ENCODE measurements around the gene SLC22A23.

The SLC22A23 gene

DNA sequence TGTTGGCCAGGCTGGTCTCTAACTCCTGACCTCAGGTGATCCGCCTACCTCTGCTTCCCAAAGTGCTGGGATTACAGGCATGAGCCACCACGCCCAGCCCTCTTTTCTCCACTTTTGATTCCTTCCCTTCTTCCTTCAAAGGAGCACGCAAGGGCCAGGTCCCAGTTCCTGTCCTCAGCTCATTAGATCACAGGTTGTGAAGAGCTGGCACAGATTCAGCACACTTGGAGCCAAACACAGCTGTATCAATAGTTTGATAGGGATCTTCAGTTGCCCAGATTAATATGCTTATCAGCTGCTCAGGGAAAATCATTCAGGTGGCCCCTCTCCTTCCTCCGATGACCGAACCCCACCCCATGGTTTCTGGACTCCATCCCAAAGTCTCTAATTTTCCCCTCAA is 14.4 kb upstream of the SLC22A23 start:
- DNase-seq (ENCODE audit: low read depth) = no peak

DNA sequence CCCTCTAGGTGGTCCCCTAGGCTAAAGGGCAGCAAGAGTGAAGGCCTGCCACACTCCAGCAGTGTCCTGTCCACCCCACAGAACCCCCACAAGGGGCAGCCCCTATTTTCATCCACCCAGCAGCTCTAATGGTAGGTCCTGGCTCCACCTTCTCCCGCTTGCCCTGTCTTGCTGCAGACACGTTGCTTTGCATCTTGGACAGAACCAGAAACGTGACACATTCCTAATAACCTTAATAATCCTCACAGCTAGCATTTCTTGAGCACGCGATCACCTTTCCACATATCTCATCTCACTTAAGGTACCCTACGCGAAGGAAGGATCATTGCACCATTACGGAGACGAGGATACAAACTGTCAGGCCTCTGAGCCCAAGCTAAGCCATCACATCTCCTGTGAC is 11.7 kb upstream of the SLC22A23 start:
- no peak for DNase-seq (ENCODE audit: low read depth)

DNA sequence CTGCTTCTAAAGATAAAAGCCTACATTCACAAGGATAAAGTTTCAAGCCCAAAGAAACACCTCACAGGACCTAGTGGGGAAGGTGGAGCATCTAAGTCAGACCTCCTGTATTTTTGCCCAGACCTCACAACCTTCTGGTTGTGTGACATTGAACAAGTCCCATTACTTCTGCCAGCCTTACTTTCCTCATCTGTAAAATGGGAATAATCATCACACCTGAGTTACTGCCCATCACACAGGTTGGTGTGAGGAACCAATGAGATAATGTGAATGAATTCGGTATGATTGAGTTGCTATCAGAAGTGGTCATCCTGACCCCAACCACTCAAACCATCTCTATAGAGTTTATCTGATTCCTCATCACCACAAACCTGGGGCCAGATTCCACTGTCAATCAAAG is 11.1 kb upstream of the SLC22A23 start:
- no peak for DNase-seq (ENCODE audit: low read depth)

DNA sequence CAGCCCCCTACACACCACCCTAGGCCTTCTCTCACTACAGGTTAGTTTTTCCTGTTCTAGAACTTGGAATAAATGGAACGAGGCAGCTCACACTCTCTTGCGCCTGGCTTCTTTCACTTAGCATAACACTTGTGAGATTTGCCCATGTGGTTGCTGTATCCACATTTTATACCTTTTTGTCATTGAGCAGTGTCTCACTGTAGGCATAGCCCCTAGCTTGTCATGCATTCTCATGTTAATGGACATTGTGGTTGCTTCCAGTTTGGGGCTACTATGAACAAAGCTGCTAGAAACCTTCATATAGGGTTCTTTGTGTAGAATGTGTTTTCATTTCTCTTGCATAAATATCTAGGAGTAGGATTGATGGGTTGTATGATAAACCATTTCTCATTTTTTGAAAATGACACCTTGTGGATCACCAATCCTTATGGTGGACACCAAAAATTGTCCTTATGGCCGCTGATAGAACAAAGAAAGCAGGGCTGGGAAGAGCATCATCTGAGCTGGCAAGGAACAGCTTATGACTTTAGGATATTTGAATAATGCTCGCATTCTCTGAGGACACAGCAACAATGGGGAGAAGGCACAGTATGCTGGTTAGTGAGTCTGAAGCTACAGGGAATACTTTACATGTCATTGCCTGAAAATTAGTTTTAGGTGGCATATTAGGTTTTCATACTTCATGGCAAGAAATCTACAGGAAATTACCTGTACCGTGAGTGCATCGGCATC is 9.8 kb upstream of the SLC22A23 start:
- DNase-seq (ENCODE audit: low read depth) = no peak

- no peak for DNase-seq (ENCODE audit: low read depth)
These were observed 3.4 kb upstream of the SLC22A23 start for GRCh38 chr6:3460253-3460652.

- no peak for DNase-seq (ENCODE audit: low read depth)
These were observed 2.0 kb upstream of the SLC22A23 start for GRCh38 chr6:3458706-3459421.

DNA sequence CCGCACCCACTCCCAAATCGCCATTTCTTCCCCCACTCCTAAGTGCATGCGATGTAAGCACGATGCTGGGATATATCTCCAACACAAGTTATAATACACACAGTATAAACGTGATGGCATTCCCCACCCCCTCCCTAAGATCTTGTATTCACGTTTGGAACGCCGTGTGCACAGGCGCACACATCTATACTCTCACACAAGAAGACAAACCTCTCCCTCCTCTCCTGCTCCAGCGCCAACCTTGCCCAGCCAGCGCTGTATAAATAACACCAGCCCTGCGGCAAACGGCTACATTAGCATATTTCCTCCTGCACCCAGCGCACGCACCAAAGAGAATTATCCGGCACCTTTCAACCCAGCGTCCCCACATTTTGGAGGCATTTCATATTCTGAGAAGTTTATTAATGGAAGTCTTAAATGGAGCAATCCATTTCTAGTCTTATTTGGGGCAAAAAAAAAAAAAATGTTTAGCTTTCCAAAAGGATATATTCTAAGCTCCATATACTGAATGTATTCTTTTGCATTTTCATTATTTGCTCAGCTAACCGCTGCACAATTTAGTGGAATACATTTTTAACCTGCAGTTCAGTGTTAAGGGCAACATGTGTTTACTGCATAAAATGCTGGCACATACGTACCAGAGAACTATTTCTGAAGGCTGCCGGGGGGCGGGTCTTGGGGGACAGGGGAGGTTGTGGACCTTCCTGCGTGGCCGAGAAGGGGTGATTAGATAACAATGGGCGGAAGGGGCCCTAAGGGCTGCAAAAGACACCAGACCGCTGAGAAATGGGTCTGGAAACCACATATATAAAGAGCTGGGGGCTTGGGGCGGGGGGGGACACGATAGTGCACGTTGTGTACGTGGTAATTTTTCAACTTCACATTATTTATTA is 1.1 kb upstream of the SLC22A23 start:
- DNase-seq (ENCODE audit: low read depth) = no peak

DNA sequence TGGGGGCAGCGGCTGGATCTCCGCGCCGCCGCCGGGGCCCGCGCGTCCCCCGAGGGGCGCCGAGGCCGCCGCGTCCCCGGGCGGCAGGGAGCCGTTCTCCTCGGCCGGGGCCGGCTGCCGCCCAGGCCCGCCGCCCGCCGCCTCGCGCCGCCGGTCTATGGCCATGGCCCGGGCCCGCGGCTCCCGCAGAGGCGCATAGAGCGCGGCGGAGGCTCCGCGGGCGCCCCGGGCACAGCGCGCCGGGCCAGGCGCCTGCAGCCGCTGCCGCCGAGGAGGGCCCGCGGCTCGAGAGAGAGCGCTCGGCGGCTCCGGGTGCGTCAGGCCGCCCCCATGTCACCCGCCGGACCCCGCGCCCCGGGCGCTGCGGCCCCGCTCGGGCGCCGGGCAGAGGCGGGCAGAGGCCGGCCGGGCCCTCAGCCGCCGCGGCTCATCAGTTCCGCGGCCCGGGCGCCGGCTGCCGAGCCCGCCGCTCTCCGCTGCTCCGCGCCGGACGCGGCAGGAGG is 404 bp downstream of the SLC22A23 start:
- no peak for DNase-seq (ENCODE audit: low read depth)

- no peak for DNase-seq (ENCODE audit: low read depth)
These were observed 1.1 kb downstream of the SLC22A23 start for GRCh38 chr6:3455569-3456394.

GRCh38 chr6:3455147-3455568 is 1.7 kb downstream of the SLC22A23 start:
- DNase-seq (ENCODE audit: low read depth) = no peak

GRCh38 chr6:3454273-3455010 is 2.4 kb downstream of the SLC22A23 start:
- DNase-seq (ENCODE audit: low read depth) = no peak

DNA sequence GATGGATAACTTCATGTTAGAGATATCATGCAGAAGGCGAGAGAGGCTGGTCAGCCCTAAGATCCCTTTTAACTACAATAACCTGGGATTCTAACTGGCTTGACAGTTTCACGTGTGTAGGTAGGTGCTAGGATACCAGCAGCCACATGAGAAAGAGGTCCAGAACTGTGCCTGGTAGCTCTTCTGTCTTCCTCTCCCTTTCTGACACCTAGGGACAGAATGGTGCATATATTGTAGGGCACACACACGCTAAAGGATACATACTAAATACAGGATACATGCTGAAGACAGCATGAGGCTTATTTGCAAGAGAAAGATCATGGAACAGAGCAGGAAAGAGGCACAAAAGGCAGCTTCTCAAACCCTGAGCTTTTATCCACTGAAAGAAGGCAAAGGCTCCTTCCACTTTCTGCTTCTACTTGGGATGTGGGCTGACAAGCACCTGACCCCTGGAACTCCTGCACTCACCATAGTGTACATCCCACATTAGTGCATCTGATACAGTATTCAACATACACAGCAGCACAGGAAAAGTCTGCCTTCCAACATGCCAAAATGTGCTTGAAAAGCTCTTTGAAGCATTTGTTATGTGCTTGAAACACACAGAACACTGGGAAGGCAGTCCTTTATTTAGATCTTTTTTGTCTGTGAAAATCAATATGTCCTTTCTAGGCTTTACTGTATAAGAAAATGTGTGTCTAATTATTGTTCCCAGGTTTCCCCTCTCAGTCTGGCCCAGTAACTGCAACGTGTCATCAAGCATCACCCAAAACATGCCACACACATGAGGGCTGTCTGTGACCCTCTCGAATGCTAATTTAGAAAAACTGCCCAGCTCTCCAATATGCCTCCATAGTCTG is 3.2 kb downstream of the SLC22A23 start:
- no peak for DNase-seq (ENCODE audit: low read depth)

- no peak for DNase-seq (ENCODE audit: low read depth)
These were observed 5.4 kb downstream of the SLC22A23 start for GRCh38 chr6:3451498-3451897.

DNA sequence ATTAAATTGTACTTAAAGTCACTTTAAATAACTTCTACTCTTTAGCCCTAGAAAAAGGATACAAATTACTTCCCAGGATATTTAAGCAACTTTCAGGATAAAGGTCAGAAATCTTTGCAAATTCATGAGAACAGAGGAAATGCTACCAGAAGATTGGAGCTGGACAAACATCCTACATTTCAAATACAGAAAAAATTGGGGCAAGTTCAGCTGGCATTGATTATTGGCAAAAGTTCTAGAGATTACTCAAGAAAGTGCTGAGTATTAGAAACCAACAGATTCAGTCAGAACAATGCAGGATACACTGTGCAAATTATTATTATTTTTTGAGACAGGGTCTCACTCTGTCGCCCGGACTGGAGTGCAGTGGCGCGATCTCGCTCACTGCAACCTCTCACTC is 6.0 kb downstream of the SLC22A23 start:
- DNase-seq (ENCODE audit: low read depth) = no peak

- no peak for DNase-seq (ENCODE audit: low read depth)
These were observed 7.0 kb downstream of the SLC22A23 start for GRCh38 chr6:3449750-3450305.

DNA sequence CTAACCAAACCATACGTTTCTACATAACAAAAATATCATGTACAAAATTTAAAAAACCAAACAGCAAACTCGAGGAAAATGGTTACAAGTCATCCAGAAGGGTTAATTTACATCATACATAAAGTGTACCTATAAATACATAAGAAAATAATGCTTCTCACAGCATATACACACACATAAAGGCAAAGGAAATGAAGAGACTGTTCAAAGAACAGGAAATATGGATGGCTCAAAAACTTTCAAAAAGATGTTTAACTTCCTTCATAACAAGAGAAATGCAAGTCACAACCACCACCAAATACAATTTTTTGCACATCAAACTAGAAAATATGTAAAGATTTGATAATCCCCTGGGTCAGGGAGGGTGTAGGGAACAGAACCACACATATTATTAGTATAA is 7.5 kb downstream of the SLC22A23 start:
- DNase-seq (ENCODE audit: low read depth) = no peak

GRCh38 chr6:3447005-3447404 is 9.8 kb downstream of the SLC22A23 start:
- DNase-seq (ENCODE audit: low read depth) = no peak

DNA sequence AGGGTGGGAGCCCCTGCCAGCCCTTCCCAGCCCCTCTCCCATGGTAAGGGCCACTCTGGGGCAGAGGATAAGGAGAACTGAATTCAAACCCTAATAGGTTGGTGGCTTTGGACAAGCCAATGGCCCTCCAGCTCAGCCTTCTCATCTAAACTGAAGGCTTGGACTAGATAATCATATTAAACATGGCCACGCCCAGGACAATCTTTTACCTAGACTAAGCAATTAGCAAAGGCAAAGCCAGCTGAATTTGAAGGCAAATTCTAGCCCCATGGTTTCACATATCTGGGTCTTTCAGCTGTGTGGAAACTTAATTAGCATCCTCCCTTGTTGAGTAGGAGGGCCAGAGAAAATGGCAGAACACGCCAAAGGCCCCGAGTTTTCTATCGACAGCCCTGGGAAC is 10.7 kb downstream of the SLC22A23 start:
- no peak for DNase-seq (ENCODE audit: low read depth)

DNA sequence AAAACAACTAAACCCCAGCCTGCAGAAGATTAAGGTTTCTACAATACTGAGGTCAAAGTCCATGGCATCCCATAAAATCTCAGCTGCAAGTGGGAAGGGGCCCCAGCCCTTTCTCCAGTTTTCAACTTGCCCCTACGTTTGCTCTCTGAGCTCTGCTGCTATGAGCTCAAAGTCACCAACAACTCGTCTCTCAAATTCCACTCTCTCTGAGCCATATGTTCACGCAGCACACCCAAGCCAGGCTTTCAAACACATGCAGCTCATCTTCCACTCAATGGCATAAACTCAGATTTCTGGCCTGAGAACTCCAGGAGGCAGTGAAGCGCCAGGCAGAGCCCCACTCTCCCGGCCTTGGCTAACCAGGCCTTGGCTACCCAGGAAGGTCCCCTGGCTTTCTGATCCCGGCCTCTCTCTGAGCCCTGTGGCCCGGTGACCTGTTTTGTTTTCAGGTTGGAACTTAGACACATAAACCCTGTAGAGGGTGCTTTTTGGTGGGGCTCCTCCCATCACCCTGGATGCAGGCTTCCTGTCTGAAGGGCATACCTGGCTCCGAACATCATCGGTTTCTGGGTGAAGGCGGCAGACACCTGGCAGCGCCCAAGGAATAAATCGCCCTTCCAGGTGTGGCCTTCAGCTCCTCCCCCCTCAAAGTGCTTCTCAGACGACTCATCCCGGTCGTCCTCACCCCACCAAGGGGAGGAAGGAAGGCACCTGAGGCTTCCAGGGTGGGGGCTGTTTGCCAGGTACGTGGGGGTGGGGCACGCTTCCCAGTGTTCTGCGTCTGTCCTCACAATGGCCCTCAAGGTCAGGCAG is 12.4 kb downstream of the SLC22A23 start:
- DNase-seq (ENCODE audit: low read depth) = no peak
